ENCODE data around the gene NEAT1. TPM values are rescaled to one million over a fixed set of nuclear protein-coding genes. Genes with fewer than 3 reads are reported as not detected.
A peak's percentile ranks its signal among the peaks of the same experiment; 100 is the strongest.
"Not testable (repeated sequence)": the region's sequence is repeated elsewhere in the genome, so short reads cannot be mapped to it uniquely, and the experiment has no call there.

Gene NEAT1
- total RNA-seq, 1 experiment from 2014 or later = 2.6 TPM

DNA sequence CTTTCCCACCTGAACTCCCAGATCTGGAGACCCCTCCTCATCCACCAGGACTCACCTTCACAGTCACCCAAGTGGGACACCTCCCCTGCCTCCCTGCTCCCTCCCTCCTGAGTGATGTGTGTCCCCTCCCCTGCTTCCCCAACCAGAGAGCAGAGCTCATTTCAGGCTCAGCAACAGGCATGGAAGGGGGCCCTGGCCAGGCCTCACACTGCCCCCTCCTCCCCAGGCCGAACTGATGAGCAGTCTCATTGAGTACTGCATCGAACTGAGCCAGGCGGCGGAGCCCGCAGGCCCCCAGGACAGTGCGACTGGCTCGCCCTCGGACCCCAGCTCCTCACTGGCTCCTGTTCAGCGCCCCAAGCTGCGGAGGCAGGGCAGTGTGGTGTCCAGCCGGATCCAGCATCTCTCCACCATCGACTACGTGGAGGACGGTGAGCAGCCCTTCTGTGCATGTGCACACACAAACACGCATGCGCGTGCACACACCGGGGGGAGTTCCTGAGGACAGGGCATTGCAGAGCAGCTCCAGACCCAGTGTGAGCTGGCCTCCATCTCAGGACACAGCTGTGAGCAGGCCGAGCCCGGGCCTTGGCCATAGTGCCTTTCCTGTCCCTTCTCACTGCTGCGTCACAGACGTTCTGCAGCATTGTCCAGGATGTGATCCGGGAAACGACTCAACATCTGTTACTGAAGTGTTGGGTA is 17.8 kb upstream of the NEAT1 start:
- DNase-seq (ENCODE audit: low read depth) = no peak

DNA sequence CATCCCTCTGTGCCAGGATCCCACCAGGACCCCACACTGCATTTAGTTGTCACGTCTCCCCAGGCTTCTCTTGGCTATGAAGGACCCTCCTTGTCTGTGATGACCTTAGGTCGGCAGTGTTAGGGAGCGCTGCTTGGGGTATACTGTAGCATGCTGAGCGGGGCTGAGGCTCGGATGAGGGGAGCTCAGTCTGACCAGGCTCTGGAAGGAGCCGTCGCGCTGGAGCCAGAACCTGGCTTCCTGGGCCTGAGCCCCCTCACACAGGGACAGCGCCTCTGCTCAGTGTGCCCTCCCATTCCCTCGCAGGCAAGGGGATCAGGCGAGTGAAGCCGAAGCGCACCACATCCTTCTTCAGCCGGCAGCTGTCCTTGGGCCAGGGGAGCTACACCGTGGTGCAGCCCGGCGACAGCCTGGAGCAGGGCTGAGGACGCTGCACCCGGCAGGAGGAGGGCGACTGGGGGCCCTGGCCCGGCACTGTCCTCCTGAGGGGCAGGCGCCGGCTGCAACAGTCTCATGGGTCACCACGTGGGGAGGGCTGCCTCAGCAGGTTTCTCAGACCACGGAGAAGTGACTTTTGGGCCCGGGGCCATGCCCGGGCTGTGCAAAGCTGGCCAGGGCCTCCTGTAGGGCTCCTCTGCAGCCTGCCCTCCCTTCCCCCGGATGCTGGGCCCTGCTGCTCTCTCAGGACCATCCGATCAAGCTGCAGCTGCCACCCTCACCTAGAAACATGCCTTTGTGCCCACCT is 11.5 kb upstream of the NEAT1 start:
- no peak for DNase-seq (ENCODE audit: low read depth)

DNA sequence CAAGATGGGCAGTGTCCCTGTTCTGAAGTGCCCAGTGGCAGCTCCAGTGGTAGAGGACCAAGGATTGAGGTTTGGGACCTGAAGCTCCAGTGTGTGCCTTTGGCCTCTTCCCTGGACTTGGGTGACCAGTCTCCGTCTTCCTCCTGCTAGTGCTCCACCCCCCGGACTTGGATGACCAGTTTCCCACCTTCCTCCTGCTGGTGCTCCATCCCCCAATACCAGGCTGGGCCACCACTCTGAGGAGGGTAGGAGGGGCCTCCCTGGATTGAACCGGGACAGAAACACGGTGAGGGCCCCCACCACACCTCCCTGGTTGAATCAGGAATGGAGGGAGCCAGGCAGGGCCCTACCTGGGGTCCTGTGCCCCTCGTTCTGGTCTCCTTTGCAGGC is 10.9 kb upstream of the NEAT1 start:
- no peak for DNase-seq (ENCODE audit: low read depth)

DNA sequence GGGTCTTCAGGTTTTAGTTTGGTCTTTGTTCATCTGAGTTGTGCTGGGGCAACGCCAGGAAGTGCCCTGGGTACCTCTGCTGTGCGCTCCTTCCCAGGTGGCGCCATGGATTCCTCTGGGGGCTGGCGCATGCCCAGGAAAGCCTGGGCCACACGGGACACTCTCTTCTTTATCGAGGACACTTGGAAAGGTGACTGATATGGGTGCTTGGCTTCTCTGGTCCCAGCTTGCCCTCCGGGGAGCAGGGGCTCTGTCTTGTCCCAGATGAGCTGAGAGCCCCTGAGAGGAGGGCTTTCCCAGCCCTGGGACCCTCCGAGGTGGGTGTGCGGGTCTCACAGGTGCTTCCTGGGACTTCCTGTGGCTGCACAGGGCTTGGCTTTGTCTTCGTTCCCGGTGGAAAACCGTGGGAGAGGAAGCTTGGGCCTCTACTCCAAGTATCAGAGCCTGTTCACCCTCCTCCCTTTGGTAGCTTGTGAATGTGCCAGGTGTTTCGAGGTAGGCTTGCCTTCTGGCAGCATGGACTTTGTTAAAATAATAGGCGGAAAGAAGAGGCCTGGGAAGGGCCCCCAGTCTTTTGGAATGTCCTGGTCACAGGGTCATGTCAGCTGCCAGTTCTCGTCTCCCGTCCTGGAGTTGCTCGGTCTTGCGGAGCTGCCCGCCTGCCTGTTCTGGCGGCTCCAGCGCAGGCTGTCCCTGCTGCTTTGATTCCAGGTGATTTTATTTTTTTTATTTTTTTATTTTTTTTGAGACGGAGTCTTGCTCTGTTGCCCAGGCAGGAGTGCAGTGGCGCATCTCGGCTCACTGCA is 10.1 kb upstream of the NEAT1 start:
- no peak for DNase-seq (ENCODE audit: low read depth)

DNA sequence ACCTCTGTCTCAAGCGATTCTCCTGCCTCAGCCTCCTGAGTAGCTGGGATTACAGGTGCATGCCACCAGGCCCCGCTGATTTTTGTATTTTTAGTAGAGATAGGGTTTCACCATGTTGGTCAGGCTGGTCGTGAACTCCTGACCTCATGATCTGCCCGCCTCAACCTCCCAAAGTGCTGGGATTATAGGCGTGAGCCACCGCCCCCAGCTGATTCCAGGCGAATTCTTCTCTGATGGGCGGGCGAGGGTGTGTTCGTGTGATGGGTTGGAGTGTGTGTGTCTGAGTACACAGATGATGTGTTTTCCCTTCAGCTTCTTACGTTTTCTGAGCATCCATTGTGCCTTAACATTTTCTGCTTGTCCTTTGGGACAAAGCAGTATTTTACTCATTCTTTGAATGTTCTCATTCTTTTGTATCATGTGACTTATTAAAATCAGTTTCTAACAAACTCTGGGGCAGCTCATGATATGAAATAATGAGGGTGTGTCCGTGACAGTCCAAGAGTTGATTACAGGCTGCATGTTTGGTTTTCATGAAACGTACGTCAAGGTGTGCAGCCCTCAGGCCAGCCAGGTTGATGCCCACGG is 9.4 kb upstream of the NEAT1 start:
- DNase-seq (ENCODE audit: low read depth) = not testable (repeated sequence)

DNA sequence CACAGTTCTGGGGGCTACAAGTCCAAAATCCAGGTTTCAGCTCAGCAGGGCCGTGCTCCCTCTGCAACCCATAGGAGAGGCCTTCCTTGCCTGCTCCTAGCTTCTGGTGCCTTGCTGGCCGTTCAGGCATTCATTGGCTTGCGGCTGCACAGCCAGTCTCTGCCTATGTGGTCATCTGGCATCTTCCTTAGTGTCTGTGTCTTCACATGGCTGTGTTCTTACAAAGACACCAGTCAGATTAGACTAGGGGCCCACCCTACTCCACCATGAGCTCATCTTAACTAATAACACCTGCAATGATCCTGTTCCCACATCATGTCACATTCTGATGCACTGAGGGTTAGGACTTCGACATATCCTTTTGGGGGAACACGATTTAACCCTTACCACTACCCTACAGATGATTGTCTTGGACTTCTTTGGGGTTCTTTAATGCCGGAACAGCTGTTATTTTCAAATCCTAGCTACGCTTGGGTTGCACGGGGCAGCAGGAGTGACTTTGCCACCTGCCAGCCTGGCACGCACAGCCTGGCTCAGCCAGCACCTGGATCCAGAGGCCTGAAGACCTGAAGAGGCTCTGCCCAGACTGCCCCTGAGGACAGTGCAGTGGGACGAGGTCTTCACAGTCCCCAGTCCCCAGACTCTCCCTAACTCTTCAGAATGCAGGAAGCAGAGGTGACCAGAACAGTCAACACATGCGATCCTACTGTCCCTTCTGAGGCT is 7.7 kb upstream of the NEAT1 start:
- DNase-seq (ENCODE audit: low read depth) = no peak

DNA sequence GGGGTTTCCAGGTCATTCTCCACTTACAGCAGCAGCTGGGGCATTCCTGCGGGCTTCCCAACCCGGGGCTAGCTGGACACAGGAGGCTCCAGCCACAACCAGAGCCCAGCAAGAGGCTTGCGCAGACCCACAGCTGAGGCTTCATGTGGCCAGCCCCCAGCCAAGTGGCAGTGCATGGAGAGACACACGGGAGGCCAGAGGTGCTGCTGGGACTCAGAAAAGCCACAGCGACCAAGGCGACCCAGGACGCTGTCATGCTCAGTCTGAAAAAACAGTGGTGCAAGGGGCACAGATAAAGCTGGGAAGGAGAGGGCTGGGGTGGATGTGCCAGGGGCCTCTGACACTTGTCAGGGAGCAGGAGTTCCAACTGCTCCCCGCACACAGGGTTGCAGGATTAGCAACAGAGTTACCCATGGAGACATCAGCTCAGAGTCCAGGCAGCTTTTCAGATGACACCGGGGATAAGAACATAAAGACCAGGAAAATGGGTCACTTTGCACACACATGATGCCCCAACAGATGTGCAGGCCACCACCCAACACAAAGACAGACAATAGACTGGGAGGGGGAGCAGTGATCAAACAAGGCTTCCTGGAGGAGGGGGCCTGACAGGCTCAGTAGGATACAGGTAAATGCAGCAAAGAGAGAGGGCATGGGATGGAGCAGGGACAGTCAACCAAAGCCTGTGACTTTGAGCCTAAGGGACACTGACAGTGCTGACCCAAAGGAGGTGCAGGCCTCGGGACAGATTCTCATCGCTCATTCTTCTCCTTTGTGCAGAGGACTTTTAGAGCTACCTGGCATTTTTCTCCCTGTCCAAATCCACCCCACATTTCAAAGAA is 6.9 kb upstream of the NEAT1 start:
- no peak for DNase-seq (ENCODE audit: low read depth)

DNA sequence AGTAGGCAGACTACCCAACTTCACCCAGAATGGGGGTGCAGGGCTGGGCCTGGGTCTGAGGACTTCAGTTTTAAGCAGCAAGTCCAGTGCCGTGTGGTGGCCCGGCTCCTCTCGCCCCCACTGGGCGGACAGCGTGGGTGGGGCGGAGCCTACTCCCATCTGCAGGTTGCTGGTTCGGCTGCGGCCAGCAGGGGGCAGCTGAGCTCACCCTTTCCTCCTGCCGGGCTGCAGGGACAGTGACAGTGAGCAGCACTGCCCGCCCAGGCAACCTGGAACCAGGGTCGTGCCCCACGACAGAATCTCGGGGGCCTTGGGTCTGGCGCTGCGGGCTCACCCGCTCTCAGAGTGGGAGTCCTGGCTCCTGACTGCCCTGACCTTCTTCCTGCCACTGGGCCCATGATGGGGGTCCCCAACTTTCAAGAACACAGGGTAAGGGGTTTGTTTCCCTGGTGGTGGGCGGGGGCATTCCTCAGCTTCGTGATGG is 6.2 kb upstream of the NEAT1 start:
- peak; percentile 88 for DNase-seq (ENCODE audit: low read depth)

DNA sequence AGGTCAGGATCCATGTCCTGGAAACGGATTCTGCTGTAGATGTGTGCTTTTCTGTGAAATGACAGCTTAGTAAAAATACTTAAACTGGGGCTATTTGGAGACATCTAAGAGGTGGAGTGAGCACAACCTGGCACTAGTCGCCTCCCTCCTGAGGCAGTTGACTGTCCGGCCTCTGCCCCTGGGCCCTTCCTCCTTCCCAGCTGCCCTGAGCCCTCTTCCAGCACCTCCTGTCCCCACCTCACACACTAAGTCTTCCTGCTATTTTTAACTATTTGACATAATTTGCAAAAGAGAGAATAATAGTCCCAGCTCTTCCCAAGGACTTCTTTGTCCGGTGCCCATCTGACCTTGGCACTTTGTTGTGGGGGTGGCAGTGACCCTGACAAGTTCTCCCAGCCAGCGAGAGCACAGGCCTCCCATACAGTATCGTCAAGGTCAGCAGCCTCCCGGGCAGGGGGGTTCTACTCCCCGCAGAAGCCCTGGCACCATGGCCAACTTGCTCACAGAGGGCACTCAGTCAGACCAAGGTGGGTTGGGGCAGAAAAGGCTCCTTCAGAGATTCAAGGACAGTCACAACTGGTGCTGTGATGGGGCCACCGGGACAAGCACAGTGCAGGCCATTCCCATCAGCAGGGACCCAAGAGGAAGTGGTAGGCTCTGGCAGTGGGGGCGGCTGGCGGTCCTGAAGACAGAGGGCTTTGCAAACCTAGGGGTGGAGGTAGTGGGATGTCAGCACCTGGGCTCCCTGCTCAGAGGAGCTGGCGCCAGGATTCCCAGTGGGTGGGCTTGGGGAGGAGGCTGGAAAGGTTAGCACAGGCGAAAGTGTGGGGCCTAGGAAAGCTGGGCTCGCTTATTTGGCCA is 5.5 kb upstream of the NEAT1 start:
- DNase-seq (ENCODE audit: low read depth) = no peak

DNA sequence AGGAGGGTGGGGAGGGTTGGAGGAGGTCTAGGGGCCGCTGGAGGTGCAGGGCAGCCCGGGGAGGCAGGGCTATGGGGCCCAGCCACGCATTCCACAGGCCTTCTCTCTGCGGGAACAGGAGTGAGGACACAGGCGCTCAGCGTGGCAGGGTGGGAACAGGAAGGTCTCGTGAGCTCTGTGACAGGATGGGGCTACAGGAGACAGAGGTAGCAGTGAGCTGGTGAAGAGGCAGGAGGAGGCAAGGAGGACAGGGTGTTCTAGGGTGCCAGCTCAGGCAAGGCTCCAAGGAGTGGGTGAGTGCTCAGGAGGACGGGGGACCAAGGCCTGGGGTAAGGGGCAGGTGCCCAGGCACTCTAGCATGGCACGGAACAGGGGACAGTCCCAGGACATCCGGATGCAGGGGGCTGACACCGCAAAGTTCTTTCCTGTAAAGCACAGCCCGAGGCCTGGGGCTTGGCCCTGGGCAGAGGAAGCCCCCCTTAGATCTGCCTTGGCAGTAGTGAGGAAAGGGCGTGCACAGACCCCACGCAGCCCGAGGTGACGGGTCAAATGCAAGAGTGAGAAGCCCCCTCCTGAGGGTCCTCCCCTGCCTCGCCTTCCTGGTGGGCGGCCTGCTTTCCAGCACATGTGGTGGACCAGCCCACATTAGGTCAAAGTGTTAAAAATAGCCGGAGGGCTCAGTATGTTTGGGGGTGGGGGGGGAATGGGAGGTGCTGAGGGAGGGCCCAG is 4.7 kb upstream of the NEAT1 start:
- no peak for DNase-seq (ENCODE audit: low read depth)

DNA sequence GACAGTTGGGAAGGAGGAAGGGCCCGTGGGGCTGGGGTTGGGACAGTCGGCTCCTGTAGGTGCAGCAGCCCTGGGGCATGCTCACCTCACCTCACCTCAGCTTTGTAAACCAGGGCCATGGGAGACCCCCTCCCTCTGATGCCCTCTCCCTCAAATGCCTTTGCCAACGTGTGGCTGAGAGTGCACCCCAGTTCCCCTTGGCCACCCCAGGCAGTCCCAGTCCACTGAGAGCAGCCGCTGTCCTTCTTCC is 4.2 kb upstream of the NEAT1 start:
- no peak for DNase-seq (ENCODE audit: low read depth)

DNA sequence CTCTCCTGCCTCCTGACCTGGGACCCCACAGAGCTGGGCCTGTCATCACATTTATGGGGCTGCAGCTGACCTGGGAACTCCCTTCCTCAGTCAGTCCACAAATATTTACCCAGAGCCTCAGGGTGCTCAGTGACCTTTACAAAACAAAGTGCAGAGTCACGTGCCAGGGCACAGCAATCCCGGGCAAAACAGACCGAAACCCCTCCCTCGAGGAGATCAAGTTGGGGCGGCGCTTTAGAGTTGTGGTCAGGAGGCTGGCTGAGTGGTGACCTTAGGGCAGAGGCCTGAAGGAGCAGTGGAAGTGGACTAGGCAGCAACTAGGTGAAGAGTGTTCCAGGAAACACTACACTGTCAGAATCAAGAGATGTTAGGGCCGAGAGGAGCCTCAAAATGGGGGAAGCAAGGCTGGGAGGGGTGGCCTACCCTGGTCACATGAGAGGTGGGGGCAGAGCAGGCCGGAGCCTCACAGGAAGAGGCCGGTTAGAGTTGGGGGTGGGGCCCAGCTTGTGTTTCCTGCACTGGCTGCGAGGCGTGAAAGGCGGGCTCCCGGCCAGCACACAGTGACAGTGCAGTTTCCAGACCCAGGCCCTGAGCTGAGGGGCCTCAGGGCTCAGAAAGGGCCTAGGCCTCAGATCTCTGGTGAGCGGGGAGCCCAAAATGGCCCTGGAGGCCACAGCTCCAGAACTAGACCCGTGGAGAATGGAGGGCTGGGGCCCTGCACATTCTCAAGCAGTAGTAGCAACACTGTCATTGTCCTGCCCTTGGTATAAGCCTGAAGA is 3.7 kb upstream of the NEAT1 start:
- DNase-seq (ENCODE audit: low read depth) = peak; percentile 98

DNA sequence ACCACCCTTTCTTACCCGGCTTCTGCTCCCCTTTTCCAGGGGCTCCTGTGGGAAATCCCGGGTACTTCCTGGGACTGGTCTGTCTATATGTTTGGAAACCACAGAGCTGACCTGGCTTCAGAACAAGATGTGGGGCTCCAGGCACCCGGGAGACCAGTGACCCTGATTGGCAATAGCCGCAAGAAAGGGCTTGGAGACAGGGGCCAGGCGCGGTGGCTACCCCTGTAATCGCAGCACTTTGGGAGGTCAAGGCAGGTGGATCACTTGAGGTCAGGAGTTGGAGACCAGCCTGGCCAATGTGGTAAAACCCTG is 3.2 kb upstream of the NEAT1 start:
- DNase-seq (ENCODE audit: low read depth) = no peak

DNA sequence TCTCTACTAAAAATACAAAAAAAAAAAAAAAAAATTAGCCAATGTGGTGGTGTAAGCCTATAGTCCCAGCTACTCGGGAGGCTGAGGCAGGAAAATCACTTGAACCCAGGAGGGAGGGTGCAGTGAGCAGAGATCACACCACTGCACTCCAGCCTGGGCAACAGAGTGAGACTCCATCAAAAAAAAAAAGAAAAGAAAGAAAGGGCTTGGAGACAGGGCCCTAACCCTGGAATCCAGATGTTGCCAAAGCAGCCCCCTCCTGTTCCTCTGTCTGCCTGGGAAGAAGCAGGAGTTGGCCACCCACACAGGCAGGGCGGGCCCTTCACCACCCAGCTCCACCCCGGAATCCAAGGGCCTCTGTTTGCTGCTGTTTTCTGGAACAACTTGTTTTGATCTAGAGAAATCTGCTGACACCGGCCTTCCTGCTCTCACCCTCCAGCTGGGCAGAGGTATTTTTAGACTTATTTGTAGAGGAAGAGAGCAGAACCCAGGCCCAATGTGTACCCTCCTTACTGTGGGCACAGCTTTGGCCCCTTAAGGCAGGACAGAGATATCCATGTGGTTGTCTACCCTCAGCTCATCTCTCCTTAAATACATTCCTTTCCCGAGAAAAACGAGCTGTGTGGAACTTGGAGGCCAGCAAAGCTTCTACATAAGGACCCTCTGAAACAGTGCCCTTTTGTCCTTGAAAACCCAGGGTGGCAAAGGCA is 2.7 kb upstream of the NEAT1 start:
- DNase-seq (ENCODE audit: low read depth) = peak; percentile 90

DNA sequence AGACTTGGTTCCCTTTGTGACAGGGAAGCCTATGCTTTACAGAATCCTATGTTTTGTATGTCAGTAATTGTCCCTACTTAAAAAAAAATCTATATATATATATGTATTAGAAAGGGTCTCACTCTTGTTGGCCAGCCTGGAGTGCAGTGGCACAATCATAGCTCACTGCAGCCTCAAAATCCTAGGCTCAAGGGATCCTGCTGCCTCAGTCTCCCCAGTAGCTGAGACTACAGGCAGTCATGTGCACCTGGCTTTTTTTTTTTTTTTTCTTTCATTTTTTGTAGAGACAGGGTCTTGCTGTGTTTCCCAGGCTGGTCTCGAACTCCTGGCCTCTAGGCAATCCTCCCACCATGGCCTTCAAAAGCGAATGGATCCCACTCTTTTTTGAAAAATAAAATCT is 2.1 kb upstream of the NEAT1 start:
- no peak for DNase-seq (ENCODE audit: low read depth)

DNA sequence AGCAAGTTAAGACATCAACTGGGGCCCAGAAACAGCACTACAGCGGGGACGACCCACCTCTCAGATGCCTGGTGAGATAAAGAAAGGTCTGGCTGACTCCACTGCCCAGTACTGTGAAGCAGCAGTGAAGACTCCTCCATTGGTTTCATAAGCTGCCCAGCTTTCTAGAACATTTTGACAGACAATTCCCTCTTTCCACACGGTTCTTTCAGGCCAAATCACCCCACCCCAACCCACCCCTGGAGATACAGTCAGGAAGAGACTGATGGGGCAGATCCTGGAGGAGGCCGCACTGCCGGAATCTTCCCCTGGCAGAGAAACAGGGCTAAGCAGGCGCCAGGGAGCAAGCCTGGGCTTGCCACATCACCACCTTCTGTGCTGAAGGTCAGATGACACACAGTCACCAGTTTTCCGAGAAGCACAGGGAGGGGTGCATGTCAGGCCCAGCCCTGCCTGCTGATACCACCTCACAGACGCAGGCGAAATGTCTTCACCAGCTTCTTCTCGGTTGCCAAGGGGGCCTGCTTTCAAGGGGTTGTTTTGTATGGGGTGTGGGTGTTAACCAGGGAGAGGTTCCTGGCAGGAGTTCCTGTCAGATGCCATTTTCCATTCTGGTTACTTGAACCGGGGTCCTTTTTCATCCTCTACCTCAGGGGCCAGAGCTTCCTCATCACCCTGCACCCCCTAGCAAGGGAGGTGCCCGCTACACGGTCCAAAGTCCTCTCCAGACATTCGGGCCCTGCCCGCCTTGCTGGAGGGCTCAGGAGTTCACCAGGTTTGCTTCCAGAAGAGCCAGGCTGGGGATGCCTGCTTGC is 1.4 kb upstream of the NEAT1 start:
- DNase-seq (ENCODE audit: low read depth) = peak; percentile 96
